Measurements from ENCODE around the gene TECPR2.
"Not testable (repeated sequence)": the region's sequence is repeated elsewhere in the genome, so short reads cannot be mapped to it uniquely, and the experiment has no call there.

The TECPR2 gene

DNA sequence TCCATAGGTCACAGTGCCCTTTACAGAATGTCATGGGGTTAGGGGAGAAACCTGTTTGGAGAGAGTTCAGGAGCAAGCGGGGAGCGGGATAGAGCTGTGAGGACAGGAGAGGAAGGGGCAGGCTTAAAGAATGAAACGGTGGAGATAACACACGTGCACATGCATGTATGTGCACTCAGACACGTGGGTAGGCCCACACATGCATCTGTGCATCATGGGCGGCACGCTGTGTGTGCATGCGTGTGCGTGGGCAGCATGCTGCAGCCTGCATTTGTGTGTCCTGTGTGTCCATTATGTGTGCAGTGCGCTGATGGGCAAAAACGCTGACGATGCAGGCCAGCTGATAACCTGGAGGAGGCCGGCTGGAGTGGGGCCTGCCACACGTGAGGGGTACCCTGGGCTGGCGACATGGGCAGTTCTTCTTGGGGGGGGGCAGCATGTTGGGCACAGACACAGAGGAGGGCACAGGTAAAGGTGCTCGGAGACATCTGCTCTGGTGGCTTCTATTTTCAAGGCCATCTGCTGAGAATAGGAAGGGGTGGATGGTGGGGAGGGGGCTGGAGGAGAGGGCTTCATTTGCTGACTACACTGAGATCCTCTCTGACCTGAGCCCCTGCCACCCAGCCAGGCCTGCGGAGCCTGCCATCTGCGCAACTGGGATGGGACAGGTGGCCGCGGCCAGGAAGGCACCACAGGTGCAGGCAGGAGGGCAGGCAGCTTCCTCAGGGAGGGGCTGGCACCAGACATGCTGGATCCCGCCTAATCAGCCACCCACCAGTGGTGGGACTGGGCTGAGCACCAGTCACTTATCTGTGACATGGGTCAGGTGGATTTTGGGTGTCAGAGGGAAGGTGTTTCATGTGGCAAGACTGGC lies 151.4 kb downstream of the TECPR2 start:
- DNase-seq, result no peak

DNA sequence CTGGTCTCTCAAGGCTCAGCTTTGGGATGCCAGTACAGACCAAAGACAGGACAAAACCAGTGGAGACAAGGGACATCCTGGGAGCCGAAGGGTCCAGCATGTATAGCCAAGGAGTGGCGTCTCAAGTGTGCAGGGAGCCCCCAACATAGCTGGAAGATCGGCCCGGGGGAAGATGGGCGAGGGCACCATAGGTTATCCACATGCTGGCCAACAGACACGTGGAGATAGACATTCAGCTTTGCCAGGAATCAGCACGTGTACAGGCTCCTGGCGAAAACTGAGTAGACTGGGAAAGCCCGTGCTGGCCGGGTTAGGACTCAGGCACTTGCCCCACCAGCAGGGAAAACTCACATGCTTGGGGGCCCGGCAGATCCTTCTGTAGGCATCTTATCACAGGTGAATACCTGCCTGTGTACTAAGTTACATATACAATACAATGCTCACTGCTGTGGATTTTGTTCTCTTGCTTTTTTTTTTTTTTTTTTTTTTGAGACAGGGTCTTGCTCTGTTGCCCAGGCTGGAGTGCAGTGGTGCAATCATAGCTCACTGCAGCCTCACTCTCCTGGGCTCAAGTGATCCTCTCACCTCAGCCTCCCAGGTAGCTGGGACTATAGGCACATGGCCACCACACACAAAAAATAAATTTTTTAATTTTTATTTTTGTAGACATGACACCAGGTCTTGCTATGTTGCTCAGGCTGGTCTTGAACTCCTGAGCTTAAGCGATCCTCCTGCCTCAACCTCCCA lies 152.4 kb downstream of the TECPR2 start:
- no peak for DNase-seq

GRCh38 chr14:102516531-102517391 lies 154.0 kb downstream of the TECPR2 start:
- peak; percentile 72 to 81 for DNase-seq

DNA sequence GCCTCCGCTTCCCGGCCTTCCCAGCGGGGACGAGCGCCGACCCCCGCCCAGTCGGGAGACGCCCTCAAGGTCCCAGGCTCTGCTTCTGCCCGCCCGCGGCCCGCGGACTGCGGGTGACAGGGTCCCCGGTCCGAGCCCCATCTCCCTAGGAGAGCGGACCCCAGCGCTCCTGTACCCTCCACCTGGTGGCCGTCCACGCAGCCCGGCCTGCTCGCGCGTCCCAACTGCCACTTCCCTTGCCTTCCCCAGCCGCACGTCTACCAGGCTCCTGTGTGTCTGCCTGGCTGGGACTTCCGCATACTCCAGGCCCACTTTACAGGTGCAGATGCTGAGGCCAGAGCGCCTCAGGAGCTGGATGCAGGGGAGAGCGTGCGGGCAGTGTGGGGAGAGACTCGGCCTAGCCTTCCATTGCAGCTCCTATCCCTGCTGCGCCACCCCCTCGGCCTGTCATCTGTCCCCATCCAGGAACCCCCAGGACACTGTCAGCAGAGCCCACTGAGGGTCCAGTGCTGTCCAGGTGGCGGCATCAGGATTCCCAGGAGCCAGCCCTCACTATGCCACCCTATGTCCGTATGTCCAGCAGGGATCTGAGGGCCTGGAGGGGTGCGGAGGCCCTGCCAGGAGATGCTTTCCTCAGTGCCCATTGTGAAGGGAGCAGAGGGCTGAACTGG lies 154.8 kb downstream of the TECPR2 start:
- DNase-seq, result peak in 1 of 2 experiments; percentile 33

DNA sequence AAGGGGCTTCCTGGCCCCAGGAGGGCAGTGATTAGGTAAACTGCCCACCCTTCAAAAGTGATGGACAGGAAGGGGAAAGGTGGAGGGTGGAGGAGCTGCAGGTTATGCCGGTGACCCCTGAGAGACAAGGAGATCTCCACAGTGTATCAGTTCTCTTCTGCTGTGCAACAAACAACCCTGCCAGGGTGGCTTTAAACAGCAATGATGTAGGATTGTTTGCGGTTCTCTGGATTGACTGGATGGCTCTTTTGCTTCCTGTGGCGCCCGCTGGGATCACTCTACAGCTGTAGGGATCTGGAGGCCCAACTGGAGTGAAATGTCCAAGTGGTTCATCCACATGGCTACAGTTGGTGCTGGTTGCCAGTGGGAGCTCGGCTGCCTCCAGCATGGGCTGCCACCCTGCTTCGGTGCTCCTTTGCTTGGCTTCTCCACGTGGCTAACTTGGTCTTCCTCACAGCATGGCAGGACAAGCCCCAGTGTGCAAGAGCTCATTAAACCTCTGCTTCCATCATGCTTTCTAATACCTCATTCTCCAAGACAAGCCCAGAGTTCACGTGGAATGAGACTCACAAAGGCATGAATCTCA lies 155.4 kb downstream of the TECPR2 start:
- DNase-seq, result no peak

GRCh38 chr14:102519709-102520108 lies 157.0 kb downstream of the TECPR2 start:
- not testable (repeated sequence) for DNase-seq

GRCh38 chr14:102523200-102523568 lies 160.4 kb downstream of the TECPR2 start:
- no peak for DNase-seq

DNA sequence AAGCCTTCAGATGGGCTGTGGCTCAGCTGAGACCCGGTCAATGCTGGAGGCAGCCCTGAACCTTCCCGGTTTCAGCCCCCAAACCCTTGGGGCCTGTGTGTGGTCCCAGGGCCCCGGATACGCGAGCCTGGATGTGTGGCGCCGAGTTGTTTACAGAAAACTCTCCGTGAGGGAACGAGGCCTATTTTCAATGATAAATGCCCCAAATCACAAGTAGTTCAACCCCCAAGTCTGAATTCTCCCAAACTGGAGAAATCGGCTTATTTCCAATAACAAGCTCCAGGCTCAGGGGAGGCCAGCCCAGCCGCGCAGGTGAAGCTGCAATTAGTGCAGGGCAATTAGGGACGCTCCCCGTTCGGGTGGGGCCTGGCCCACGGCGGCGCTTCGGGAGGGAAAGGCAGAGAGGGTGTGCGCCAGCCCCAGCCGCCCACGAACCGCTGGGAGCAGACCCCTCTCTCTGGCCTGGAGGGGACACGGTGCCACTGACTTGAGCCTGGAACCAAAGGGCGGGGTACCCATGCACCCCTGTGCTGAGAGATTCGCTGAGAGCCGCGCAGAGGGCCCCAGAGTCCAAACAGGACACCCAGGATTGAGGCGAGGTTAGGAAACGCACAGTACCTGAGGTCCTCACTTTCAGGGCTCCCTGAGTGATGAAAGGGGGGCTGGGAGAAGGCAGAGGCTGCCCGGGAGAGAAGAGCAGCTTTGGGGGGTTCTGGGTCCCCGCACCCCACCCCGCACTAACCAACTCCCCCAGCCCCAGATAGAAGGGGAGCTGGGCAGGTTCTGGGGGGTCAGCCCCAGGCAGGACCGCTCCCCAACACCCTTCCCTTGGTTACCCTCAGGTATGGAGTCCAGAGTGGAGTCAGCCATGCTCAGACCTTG lies 161.1 kb downstream of the TECPR2 start:
- DNase-seq, result no peak

- peak; percentile 99 for DNase-seq
Measured at GRCh38 chr14:102524451-102525218, 161.9 kb downstream of the TECPR2 start.

GRCh38 chr14:102525219-102525928 lies 162.6 kb downstream of the TECPR2 start:
- peak; percentile 34 to 45 for DNase-seq

DNA sequence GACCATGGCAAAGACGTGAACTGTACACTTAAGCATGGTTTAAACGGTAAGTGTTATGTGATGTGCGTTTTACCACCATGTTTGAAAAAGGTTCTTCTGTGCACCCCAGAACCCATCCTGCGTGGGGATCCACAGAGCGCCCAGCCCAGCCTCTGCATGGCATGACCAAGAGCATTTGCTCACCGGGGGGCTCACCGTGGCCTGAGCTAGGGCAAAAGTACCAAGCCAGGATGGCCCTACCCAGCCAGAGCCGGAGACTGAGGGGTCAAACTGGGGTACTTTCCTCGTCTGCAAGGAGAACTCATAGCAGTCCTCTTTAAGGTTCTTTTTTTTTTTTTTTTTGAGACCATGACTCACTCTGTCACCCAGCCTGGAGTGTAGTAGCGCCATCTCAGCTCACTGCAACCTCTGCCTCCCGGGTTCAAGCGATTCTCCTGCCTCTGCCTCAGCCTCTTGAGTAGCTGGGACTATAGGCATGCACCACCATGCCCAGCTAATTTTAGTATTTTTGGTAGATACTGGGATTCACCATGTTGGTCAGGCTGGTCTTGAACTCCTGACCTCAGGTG lies 163.3 kb downstream of the TECPR2 start:
- DNase-seq, result no peak

DNA sequence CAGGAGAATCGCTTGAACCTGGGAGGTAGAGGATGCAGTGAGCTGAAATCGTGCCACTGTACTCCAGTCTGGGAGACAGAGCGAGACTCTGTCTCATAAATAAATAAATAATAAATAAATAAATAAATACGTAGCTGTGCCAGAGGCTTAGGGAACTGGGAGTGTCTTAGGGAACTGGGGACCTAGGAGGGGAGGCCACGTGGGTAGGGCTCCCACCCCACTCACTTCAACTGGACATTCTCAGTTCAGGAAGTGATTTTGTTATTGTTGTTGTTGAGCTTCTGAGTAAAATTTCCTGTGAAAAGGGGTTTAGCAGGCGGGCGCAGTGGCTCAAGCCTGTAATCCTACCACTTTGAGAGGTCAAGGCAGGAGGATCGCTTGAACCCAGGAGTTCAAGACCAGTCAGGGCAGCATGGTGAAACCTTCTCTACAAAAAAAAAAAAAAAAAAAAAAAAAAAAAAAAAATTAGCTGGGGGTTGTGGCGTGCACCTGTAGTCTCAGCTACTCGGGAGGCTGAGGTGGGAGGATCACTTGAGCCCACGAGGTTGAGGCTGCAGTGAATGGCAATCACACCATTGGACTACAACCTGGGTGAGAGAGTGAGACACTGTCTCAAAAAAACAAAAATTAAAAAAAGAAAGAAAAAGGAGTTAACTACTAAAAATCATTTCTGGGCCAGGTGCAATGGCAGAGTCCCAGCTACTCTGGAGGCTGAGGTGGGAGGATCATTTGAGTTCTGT lies 165.9 kb downstream of the TECPR2 start:
- no peak for DNase-seq

- no peak for DNase-seq
Measured at GRCh38 chr14:102530828-102531478, 168.2 kb downstream of the TECPR2 start.

- no peak for DNase-seq
Measured at GRCh38 chr14:102532204-102532658, 169.5 kb downstream of the TECPR2 start.

GRCh38 chr14:102537981-102538601 lies 175.3 kb downstream of the TECPR2 start:
- DNase-seq, result no peak

GRCh38 chr14:102538602-102539543 lies 176.1 kb downstream of the TECPR2 start:
- no peak for DNase-seq

Data from activated T-cell treated with anti-CD3 and anti-CD28 coated beads, Interleukin-2, amount 50 U/mL, for 48 hours (primary cell).